GM19043 (cell line): ENCODE results near the gene KCNG4.
"Not testable (repeated sequence)": the region's sequence is repeated elsewhere in the genome, so short reads cannot be mapped to it uniquely, and the experiment has no call there.

ENCODE experiments used
- ATAC-seq: cut with Tn5 transposase; IDR thresholded peaks from one replicate; pipeline ENCODE4 v1.9.1; 2021; ENCODE audit warnings: low read depth; ENCODE audit not compliant: unreplicated experiment

Gene KCNG4

DNA sequence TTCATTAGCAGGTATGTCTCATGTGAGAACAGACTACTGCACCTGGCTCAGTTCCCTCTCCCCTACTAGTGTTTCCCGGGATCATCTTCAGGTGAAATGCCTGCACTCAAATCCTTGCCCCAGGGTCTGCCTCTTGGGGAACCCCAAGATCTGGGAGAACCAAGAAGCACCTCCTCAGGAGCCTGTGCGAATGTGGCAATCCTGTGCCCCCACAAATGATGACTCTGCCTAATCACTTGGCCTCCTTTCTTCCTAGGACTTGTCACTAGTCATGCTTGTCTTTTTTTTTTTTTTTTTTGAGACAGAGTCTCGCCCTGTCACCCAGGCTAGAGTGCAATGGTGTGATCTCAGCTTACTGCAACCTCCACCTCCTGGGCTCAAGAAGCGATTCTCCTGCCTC is 27.2 kb downstream of the KCNG4 start:
- ATAC-seq: no peak

DNA sequence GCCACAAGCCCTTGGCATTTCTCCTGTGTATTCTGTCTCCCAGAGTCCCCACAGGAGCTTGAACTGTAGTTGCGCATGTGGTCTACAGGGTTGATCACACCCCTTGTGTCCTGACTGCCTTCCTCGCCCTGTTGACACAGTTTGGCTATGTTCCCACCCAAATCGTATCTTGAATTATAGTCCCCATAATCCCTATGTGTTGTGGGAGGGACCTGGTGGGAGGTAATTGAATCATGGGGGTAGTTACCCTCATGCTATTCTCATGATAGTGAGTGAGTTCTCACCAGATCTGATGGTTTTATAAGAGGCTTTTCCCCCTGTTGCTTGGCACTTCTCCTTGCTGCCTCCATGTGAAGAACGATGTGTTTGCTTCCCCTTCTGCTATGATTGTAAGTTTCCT is 27.7 kb downstream of the KCNG4 start:
- no peak for ATAC-seq

- no peak for ATAC-seq
Measured at GRCh38 chr16:84209989-84210388, 29.8 kb downstream of the KCNG4 start.

DNA sequence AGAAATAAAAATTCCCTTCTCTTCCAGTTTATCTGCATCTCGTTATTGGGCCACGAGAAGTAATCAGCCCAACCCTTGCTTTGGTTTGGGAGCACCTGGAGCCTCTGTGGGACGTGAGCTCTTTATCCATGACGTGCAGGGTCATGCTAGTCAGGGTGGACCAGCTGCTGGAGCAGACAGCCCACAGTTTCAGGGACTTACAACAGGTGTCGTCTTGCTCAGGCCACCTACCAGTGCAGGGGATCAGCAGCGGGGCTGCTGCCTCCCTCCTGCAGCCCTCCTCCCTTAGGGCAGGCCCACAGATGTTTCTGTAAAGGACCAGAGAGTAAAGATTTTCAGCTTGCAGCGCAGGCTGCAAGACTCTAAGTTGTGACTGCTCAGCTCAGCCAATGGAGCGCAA is 31.9 kb downstream of the KCNG4 start:
- no peak for ATAC-seq

- ATAC-seq: no peak
Measured at GRCh38 chr16:84207251-84207650, 32.6 kb downstream of the KCNG4 start.

GRCh38 chr16:84205976-84206691 is 33.7 kb downstream of the KCNG4 start:
- ATAC-seq: no peak

- ATAC-seq: not testable (repeated sequence)
Measured at GRCh38 chr16:84205123-84205522, 34.7 kb downstream of the KCNG4 start.

DNA sequence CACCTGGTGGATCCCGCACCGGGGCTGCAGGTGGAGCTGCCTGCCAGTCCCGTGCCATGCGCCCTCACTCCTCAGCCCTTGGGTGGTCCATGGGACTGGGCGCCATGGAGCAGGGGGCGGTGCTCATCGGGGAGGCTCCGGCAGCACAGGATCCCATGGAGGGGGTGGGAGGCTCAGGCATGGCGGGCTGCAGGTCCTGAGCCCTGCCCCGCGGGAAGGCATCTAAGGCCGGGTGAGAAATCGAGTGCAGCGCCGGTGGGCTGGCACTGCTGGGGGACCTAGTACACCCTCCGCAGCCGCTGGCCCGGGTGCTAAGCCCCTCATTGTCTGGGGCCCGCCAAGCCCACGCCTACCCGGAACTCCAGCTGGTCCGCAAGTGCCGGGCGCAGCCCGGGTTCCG is 35.3 kb downstream of the KCNG4 start:
- ATAC-seq: not testable (repeated sequence)

GRCh38 chr16:84199861-84200260 is 40.0 kb downstream of the KCNG4 start:
- no peak for ATAC-seq

DNA sequence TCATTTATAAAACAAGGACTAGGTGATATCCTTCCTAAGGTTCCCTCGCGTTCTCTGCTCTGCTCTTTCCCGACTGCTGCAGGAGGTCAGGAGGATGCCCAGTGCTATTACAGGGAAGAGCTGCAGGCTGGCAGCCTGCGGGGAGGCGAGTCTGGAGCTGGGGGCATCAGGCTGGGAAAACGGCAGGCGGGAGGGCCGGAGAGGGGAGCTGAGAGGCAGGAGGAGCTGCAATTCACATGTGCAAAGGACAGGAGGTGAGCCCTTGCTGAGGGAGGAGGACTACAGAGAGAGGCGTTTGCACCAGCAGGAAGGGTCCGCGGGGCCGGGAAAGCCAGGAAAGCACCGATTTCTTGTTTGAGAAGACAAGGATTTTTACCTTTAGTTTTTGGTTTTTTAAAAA is 40.7 kb downstream of the KCNG4 start:
- no peak for ATAC-seq

DNA sequence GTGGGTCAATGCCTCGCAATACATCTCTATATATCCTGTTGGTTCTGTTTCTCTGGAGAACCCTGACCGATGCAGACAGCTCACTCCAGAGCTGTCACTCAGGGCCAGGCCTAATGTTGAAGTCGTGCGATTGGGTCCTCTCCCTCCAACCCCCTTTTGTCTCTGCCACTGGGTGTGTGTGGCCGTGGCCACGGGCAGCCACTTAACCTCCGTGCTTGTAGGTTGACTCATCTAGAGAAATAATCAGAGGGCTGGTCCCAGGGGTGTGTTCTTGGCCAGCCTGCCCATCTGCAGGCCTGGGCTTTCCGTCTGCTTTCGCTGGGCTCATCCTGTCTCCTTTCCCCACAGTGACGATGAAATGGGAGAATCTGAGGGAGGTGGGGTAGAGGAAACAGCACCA is 41.4 kb downstream of the KCNG4 start:
- no peak for ATAC-seq

DNA sequence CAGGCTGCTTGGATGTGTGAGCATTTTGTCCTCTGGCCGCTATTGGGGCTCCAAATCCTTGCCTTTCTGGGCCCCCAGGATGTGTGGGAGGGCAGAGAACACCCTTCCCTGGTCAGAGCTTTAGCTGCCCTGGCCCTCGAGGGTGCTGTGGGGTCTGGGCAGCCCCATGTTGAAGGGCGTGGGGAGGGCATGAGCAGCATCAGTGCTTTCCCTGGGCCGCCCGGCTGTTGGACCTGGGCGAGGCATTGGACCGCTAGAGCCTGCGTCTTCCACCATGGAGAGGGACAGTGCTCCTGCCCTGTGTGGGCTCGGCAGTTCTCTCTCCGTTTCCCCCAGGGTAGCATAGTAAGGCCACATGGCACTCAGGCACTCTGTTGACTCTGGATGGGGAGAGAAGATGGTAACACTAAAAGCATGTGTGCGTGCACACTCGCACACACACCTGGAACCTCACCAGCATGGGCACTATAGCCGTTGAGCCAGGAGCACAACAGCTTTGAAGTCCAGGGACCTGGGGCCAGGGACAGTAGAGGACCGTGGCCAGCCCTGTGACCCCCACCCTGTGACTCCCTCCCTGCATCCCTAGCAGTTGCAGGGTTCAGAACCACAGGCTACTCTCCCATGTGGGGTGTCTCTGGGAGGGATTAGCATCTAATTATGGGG is 42.2 kb downstream of the KCNG4 start:
- no peak for ATAC-seq

- no peak for ATAC-seq
Measured at GRCh38 chr16:84196727-84197394, 43.0 kb downstream of the KCNG4 start.

DNA sequence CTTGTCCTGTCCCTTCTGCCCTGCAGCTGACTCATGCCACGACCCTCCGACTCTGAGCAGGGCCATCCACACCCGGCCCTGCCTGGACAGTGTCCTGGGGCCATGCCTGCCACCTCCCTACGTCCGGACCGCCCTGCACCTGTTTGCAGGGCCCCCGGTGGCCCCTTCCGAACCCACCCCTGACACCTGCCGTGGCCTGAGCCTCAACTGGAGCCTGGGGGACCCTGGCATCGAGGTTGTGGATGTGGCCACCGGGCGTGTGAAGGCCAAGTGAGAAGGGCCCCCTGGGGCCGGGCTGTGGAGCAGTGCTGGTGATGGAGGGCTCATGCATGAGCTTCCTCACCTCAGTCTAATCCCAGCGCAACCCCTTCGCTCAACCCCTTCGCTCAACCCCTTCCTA is 43.7 kb downstream of the KCNG4 start:
- no peak for ATAC-seq

DNA sequence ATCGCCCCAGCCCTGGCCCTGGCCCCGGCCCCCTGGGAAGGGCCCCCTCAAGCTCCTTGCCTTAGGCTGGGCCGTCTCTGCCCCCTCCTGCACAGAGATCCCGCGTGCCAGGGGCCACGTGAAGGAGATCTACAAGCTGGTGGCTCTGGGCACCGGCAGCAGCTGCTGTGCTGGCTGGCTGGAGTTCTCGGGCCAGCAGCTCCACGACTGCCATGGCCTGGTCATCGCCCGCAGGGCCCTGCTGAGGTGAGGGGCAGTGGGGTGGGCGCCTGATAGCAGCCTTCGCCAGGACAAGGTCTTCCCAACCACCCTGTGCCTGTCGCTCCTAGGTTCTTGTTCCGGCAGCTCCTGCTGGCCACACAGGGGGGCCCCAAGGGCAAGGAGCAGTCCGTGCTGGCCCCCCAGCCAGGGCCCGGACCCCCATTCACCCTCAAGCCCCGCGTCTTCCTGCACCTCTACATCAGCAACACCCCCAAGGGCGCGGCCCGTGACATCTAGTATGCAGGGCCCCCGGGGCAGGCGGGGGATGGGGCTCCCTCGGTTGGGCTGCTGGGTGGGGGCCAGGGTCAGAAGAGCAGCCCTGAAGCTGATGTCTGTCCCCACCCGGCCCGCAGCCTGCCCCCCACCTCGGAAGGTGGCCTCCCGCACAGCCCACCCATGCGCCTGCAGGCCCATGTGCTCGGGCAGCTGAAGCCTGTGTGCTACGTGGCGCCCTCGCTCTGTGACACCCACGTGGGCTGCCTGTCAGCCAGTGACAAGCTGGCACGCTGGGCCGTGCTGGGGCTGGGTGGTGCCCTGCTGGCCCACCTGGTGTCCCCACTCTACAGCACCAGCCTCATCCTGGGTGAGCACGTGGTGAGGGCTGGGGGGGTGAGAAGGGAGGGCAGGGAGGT is 44.4 kb downstream of the KCNG4 start:
- ATAC-seq: no peak

- ATAC-seq: peak; percentile 72
Measured at GRCh38 chr16:84194470-84195200, 45.2 kb downstream of the KCNG4 start.

DNA sequence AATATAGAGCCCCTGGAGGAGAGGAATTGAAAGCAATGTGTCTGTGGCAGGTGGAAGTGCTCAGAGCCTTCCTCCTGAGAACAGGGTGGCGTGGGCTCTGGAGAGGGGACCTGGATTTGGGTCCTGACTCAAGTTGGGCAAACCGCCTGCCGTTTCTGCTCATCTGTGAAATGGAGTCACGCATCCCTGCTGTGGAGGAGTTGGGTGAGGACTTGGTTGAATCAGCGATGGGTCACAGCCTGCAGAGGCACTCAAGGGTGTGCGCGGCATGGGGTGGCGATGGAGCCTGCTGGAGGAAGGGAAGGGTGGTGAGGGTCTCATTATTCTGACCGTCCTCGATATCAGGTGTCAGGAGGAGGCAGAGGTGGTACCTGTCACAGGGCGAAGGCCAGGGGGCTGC is 45.8 kb downstream of the KCNG4 start:
- no peak for ATAC-seq

GRCh38 chr16:84193480-84193879 is 46.3 kb downstream of the KCNG4 start:
- ATAC-seq: no peak

- no peak for ATAC-seq
Measured at GRCh38 chr16:84191466-84191865, 48.3 kb downstream of the KCNG4 start.

DNA sequence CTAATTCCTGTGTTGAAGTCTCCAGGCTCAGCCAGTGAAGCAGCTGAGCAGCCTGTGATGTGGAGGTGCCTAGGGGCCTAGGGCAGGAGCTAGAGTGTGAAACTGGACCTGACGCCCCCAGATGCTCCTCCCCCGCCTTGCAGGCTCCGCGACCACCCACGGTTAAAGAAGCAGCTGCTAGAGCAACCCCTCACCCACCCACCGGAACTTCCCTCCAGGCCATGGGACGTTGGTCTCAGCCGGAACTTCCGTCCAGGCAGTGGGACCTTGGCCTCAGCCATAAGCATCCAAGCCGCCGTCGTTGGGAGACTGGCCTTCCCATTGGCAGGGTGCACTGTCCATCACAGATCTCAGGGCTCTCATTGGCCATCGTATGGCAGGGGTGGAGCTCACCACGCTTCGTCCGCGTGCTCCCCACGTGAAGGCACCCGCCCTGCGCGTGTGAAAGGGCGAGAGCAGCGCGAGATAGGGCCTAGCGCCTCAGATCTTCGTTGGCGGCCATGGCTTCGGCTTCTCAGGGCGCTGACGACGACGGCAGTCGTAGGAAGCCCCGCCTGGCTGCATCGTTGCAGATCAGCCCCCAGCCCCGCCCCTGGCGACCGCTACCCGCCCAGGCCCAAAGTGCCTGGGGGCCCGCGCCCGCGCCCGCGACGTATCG is 49.0 kb downstream of the KCNG4 start, which contains the start of gene ADAD2:
ADAD2 (plus strand) TSS at position 427 of the 658 bp plus-strand sequence; CDS start at position 501, 74 bp downstream.
- no peak for ATAC-seq
